K562 (cell line): ENCODE results near the gene CEND1. TPM values are rescaled to one million over a fixed set of nuclear protein-coding genes. Genes with fewer than 3 reads are reported as not detected.
A peak's percentile ranks its signal among the peaks of the same experiment; 100 is the strongest.

Source experiments
- ARHGAP35 ChIP-seq: fragments of 450-650 bp; IDR thresholded peaks from 2 replicates; pipeline ENCODE4 v1.6.1; 2018; ENCODE audit not compliant: partially characterized antibody
- BDP1 ChIP-seq: IDR thresholded peaks from 3 replicates; pipeline ENCODE4 v1.6.1; 2011; ENCODE audit not compliant: insufficient read length, insufficient read depth
- CC2D1A ChIP-seq: fragments of 450-650 bp; IDR thresholded peaks from 2 replicates; pipeline ENCODE4 v1.6.1; 2017; ENCODE audit warnings: mild to moderate bottlenecking
- COPS2 ChIP-seq: fragments of 450-650 bp; conservative IDR thresholded peaks from 2 replicates; pipeline ENCODE4 v1.6.1; 2016; ENCODE audit warnings: mild to moderate bottlenecking, moderate library complexity
- CREBBP ChIP-seq: IDR thresholded peaks from one replicate; pipeline ENCODE4 v1.6.1; 2012; ENCODE audit warnings: low read depth, mild to moderate bottlenecking, control low read depth, inconsistent platforms, low read length
- DIDO1 ChIP-seq: fragments of 450-650 bp; IDR thresholded peaks from 2 replicates; pipeline ENCODE4 v1.6.1; 2016; ENCODE audit warnings: low read depth, missing biosample characterization, missing genetic modification characterization
- GTF2B ChIP-seq: IDR thresholded peaks from 2 replicates; pipeline ENCODE4 v1.6.1; 2011; ENCODE audit not compliant: insufficient read length; ENCODE audit errors: extremely low read depth
- GTF2E2 ChIP-seq: fragments of 200-800 bp; sonication (Bioruptor generic); IDR thresholded peaks from 2 replicates; pipeline ENCODE4 v1.6.1; 2016; ENCODE audit warnings: missing genetic modification characterization, missing compliant biosample characterization
- IRF9 ChIP-seq: fragments of 450-650 bp; IDR thresholded peaks from 2 replicates; pipeline ENCODE4 v1.6.1; 2016; ENCODE audit warnings: missing biosample characterization, missing genetic modification characterization
- KLF16 ChIP-seq: IDR thresholded peaks from 2 replicates; pipeline ENCODE4 v1.6.1; 2016; ENCODE audit warnings: antibody characterized with exemption
- L3MBTL2 ChIP-seq: fragments of 450-650 bp; IDR thresholded peaks from 2 replicates; pipeline ENCODE4 v1.6.1; 2016; ENCODE audit warnings: mild to moderate bottlenecking, moderate library complexity
- NFYB ChIP-seq: IDR thresholded peaks from 2 replicates; pipeline ENCODE4 v1.6.1; 2011; ENCODE audit warnings: mild to moderate bottlenecking, moderate library complexity; ENCODE audit not compliant: insufficient read length; ENCODE audit errors: extremely low read depth
- PCBP1 ChIP-seq: fragments of 200-400 bp; formaldehyde crosslinking; IDR thresholded peaks from 2 replicates; pipeline ENCODE4 v1.6.1; 2018; ENCODE audit warnings: mild to moderate bottlenecking, low read depth, low read length; ENCODE audit not compliant: poor library complexity, severe bottlenecking
- PHF20 ChIP-seq: fragments of 450-650 bp; IDR thresholded peaks from 2 replicates; pipeline ENCODE4 v1.6.1; 2018; ENCODE audit not compliant: partially characterized antibody
- POLR2H ChIP-seq: IDR thresholded peaks from 2 replicates; pipeline ENCODE4 v1.6.1; 2016; ENCODE audit warnings: missing genetic modification characterization, low read depth, mild to moderate bottlenecking, control low read depth, missing compliant biosample characterization, moderate library complexity
- RB1 ChIP-seq: fragments of 450-650 bp; IDR thresholded peaks from 2 replicates; pipeline ENCODE4 v1.6.1; 2017; ENCODE audit warnings: low read depth, mild to moderate bottlenecking
- TAF1 ChIP-seq: IDR thresholded peaks from 2 replicates; pipeline ENCODE4 v1.6.1; 2011; ENCODE audit warnings: mild to moderate bottlenecking, low read length, moderate library complexity; ENCODE audit not compliant: insufficient read depth, control insufficient read depth, severe bottlenecking; ENCODE audit errors: extremely low read depth
- ZBTB1 ChIP-seq: sonication (generic); formaldehyde crosslinking; IDR thresholded peaks from 2 replicates; pipeline ENCODE4 v1.8.1; 2023; ENCODE audit warnings: missing genetic modification reagents, low read depth, mild to moderate bottlenecking, borderline replicate concordance
- ZEB2 ChIP-seq: fragments of 450-650 bp; IDR thresholded peaks from 2 replicates; pipeline ENCODE4 v1.6.1; 2016
- ZFPM2 ChIP-seq: fragments of 250-450 bp; sonication (Bioruptor Pico); IDR thresholded peaks from 2 replicates; pipeline ENCODE4 v1.5.1; 2022; ENCODE audit warnings: mild to moderate bottlenecking
- ZNF3 ChIP-seq: fragments of 250-450 bp; sonication (Bioruptor Pico); IDR thresholded peaks from 2 replicates; pipeline ENCODE4 v1.5.0; 2021; ENCODE audit warnings: mild to moderate bottlenecking, moderate library complexity
- ZNF561 ChIP-seq: fragments of 450-650 bp; formaldehyde crosslinking; conservative IDR thresholded peaks from 2 replicates; pipeline ENCODE4 v1.4.0; 2020; ENCODE audit warnings: mild to moderate bottlenecking, moderate library complexity
- ZNF584 ChIP-seq: fragments of 200-800 bp; sonication (Bioruptor generic); IDR thresholded peaks from 2 replicates; pipeline ENCODE4 v1.6.1; 2016; ENCODE audit warnings: low read depth, mild to moderate bottlenecking, missing genetic modification characterization, missing compliant biosample characterization
- polyA plus RNA-seq, 8 experiments: library from polyadenylated mRNA; depleted of rRNA in 4 of 8; stranded (reverse) in 5 of 8; unstranded in 3 of 8; fragments of >200 nt; fragmentation: Nextera tagmentation in 2 of 8; fragmentation: Illumina TruSeq in 1 of 8; extraction: Ambion mirVana in 2 of 8; extraction: Trizol in 1 of 8; gene quantifications; 2 replicates each; pipeline versions ENCODE4 v1.2.1 to v1.2.3, GENCODE V29; 2011 to 2014; ENCODE audit warnings: inconsistent platforms in 1 of 8, missing spikeins in 1 of 8
- total RNA-seq, 7 experiments: library from RNA; depleted of rRNA in 6 of 7; stranded (reverse); fragments of >200 nt in 6 of 7; fragmentation: Illumina TruSeq in 2 of 7; extraction: Trizol in 2 of 7; gene quantifications; 2 replicates each; pipeline versions ENCODE4 v1.2.1 to v1.2.3, GENCODE V29; 2011 to 2021; ENCODE audit warnings: low replicate concordance in 1 of 7
- TF ChIP-seq, protein P1 (sequence below): fragments of 450-650 bp; formaldehyde crosslinking; conservative IDR thresholded peaks from 2 replicates; pipeline ENCODE4 v1.4.0; 2022; ENCODE audit warnings: mild to moderate bottlenecking, missing genetic modification characterization
- TF ChIP-seq, protein P2 (sequence below), 2 experiments: fragments of 450-650 bp in 1 of 2; sonication (generic) in 1 of 2; formaldehyde crosslinking; conservative IDR thresholded peaks; 2 replicates each; pipeline versions ENCODE4 v1.4.0 to v1.8.1; 2020 to 2022; ENCODE audit warnings: mild to moderate bottlenecking in 1 of 2, missing genetic modification reagents in 1 of 2

Gene CEND1
- total and polyA plus RNA-seq, 9 of the 15 experiments (the other 6 are each of a cell fraction or from before 2014, with no cell fraction given): 0.13 to 0.18 (median 0.16) TPM; not detected in 6

GRCh38 chr11:797296-798092, 7.6 kb upstream of the CEND1 start (continued):
- TF ChIP-seq ZFPM2 (CRISPR knock-in tag): no peak
- no peak for TF ChIP-seq GTF2B
- no peak for TF ChIP-seq IRF9 (tag)
- TF ChIP-seq, protein P1, sequence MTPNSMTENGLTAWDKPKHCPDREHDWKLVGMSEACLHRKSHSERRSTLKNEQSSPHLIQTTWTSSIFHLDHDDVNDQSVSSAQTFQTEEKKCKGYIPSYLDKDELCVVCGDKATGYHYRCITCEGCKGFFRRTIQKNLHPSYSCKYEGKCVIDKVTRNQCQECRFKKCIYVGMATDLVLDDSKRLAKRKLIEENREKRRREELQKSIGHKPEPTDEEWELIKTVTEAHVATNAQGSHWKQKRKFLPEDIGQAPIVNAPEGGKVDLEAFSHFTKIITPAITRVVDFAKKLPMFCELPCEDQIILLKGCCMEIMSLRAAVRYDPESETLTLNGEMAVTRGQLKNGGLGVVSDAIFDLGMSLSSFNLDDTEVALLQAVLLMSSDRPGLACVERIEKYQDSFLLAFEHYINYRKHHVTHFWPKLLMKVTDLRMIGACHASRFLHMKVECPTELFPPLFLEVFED: no peak
- TF ChIP-seq PHF20: no peak
- TF ChIP-seq ZBTB1 (CRISPR knock-in tag): no peak
- TF ChIP-seq CREBBP: no peak
- no peak for TF ChIP-seq ZNF584 (CRISPR knock-in tag)
- no peak for TF ChIP-seq NFYB
- no peak for TF ChIP-seq ZEB2
- TF ChIP-seq CC2D1A: no peak
- TF ChIP-seq ARHGAP35: no peak
- TF ChIP-seq ZNF561 (CRISPR knock-in tag): no peak
- TF ChIP-seq DIDO1: no peak
- no peak; the same call in 1 of the 2 replicates for TF ChIP-seq L3MBTL2
- TF ChIP-seq KLF16: no peak
- TF ChIP-seq, protein P2, sequence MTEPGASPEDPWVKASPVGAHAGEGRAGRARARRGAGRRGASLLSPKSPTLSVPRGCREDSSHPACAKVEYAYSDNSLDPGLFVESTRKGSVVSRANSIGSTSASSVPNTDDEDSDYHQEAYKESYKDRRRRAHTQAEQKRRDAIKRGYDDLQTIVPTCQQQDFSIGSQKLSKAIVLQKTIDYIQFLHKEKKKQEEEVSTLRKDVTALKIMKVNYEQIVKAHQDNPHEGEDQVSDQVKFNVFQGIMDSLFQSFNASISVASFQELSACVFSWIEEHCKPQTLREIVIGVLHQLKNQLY (CRISPR knock-in tag; conservative IDR thresholded peaks at IDR 0.05): 0 out of 4 replicates have a peak, but pooled peaks of 1 of the 2 experiments have one; percentile 68
- no peak for TF ChIP-seq COPS2
- peak; percentile 20 for TF ChIP-seq PCBP1
- no peak for TF ChIP-seq TAF1
- TF ChIP-seq RB1: no peak
- TF ChIP-seq BDP1: no peak
- no peak for TF ChIP-seq ZNF3 (CRISPR knock-in tag)
- TF ChIP-seq GTF2E2 (tag): no peak
- no peak for TF ChIP-seq POLR2H (tag)
